Measurements from ENCODE around the gene NEBL. TPM values are rescaled to one million over a fixed set of nuclear protein-coding genes. Genes with fewer than 3 reads are reported as not detected.

NEBL gene
- total RNA-seq, 1 experiment from 2014 or later: 16.6 TPM

- no peaks in the 10 kb centered on the region for H4K20me1 ChIP-seq (ENCODE audit: insufficient read depth)
- ChIA-PET CTCF (no interaction called here), RAD21 (ENCODE audit: low non-redundant PET in 1 of 2, low total read pairs in 2 of 2, uncharacterized antibody in 2 of 2, unreplicated experiment in 2 of 2) (no interaction called here), POLR2A (no interaction called here)
- intact Hi-C loops (cut with micrococcal nuclease): loop anchor here (10.0 kb wide), 1 partner anchor 952 kb away; the partner anchor contains the start of gene PLXDC2
- H3K9ac ChIP-seq (ENCODE audit: low read length): no peak overlapping the region
- no peak for DNase-seq (ENCODE audit: low read depth, low spot score)
- no peak overlapping the region for H3K4me2 ChIP-seq (ENCODE audit: low read length)
- TF ChIP-seq SP1 (IDR thresholded peaks at IDR 0.05; ENCODE audit: low read depth) (no peak), CEBPB (IDR thresholded peaks at IDR 0.05; ENCODE audit: low read depth) (no peak), ELF1 (IDR thresholded peaks at IDR 0.05; ENCODE audit: borderline replicate concordance, low read depth) (no peak), ZBTB33 (IDR thresholded peaks at IDR 0.05; ENCODE audit: extremely low read depth, insufficient replicate concordance, low read length) (no peak), REST (IDR thresholded peaks at IDR 0.05; ENCODE audit: low read depth) (no peak), ZNF274 (IDR thresholded peaks at IDR 0.05; ENCODE audit: low read depth, low read length) (no peak)
- no peak overlapping the region for H3K27ac ChIP-seq (ENCODE audit: low read depth, low read length)
- H3K9me3 ChIP-seq (ENCODE audit: control insufficient read depth in 1 of 2, insufficient read depth in 1 of 2, low read depth in 1 of 2, low read length in 2 of 2): no peaks in the 10 kb centered on the region
- no peaks in the 10 kb centered on the region for H3K79me2 ChIP-seq (ENCODE audit: insufficient read depth, low read length)
- no peaks in the 10 kb centered on the region for H3K36me3 ChIP-seq (ENCODE audit: control insufficient read depth in 1 of 2, insufficient read depth in 2 of 2, low read length in 2 of 2)
- ATAC-seq: no peak
- H3K4me1 ChIP-seq (ENCODE audit: control insufficient read depth in 1 of 2, insufficient read depth in 2 of 2, low read length in 2 of 2): no peaks in the 10 kb centered on the region
- H3K27me3 ChIP-seq (ENCODE audit: insufficient read depth, low read length): no peaks in the 10 kb centered on the region
- H2AFZ ChIP-seq (ENCODE audit: low read depth, low read length, poor library complexity, severe bottlenecking): no peak overlapping the region
- no peaks in the 10 kb centered on the region for H3K9me2 ChIP-seq (ENCODE audit: insufficient read depth)
- BruUV-seq (replicated peaks): no TSS peak
- H3K4me3 ChIP-seq (replicated peaks in 1 of 2; ENCODE audit: low read depth in 1 of 2, low read length in 2 of 2): no peak overlapping the region
These were observed 130.1 kb downstream of the NEBL start for GRCh38 chr10:20767028-20767427.

Data from HCT116 (cell line).